ENCODE data around the gene PLA2G1B.

Gene PLA2G1B

GRCh38 chr12:120327593-120327992 is at the start of gene PLA2G1B:
TSS of gene PLA2G1B (minus strand) at chr12:120327779. CDS start at chr12:120327753, 26 bp downstream.
- no peak for DNase-seq

DNA sequence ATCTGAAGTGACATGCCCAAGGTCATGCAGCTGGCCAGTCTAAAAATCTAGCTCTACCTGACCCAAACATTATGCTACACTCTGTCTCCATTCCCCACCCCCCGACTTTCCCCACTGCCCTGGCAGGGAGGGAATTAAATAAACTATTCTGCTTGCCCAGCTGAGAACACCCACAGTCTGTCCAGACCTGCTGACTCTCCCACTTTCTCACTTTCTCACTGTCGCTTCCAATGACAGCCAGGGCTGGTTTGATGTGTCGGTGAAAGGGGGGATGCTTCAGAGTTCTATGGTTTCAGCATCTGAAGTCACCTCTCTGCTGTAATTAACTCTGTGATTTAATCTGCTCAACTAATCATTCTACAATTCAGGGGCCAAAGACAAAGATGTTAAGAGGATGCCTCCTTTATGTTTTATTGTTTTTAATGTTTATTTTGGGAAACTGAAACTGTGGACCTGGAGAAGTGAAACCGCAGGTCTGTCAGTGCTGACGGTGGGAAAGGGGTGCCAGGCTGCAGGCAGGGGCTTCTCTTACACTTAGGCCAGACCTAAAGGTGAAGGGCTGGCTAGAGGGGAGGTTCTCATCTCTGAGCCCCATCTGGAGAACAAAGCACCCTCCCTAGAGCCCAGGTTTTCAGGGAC is 49.5 kb upstream of the PLA2G1B start:
- no peak for DNase-seq

GRCh38 chr12:120376416-120376815 is 48.8 kb upstream of the PLA2G1B start:
- no peak for DNase-seq

DNA sequence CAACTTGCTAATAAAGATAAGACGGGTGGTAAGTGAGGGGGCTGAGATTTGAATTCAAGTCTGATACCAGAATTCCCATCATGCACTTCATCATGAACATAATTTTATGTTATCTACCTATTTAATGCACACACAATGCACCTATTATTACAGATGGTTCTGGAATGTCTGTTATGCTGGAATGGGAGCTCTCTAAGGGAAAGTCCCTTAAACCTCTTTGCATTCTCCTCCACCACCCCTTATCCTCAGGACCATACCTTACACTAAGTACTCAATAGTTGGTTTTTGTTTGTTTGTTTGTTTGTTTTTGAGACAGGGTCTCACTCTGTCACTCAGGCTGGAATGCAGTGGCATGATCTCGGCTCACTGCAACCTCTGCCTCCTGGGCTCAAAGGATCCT is 48.4 kb upstream of the PLA2G1B start:
- DNase-seq = no peak

DNA sequence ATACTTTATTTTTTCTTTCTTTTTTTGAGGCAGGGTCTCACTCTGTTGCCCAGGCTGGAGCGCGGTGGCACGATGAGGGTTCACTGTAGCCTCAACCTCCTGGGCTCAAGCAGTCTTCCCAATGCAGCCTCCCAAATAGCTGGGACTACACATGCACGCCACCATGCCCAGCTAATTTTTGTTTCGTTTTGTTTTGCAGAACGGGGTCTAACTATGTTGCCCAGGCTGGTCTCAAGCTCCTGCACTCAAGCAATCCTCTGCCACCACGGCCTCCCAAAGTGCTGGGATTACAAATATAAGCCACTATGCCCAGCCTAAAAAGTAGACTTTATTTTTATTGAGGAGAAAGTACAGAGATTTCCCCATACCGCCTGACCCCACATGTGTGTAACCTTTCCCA is 46.1 kb upstream of the PLA2G1B start:
- no peak for DNase-seq

DNA sequence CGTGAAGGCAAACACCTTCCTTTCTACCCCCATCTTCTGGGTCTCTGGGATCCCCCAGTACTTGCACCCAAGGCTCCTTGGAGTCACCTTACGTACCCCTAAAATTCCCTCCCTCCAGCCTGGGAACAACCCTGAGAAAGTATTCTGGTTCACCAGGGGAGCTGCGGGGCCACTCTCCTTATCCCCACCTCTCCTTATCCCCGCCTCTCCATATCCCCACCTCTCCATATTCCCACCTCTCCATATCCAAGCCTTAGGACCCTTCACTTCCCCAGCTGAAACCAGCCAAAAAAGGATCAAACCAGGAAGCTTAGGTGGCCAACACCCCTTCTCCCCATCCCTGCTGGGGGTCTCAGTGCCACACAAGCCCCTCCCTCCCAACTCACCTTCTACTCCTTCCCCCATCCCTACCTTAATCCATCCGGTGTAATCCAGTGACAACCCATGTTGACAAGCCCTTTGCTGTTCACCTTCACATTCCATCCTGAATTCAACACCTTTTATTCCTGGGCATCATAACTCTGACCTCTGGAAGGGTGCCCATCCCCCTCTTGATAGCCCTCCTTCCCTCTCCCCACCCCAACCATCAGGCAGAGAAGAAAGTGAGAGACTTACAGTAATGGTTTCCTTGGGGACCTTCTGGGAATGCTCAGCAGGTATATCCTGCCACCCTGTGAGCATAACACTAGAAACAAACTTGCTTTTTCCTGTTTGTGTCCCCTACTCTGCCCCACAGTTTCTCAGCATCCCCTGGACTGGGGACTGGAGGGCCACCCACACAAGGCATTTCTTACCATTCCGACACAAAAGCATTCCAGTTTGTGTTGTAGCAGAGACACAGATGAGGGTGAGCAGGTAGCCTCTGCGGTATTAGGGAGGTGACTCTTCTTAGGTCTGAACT is 43.0 kb upstream of the PLA2G1B start:
- DNase-seq = no peak

- no peak for DNase-seq
Observed at GRCh38 chr12:120369603-120370342, 42.2 kb upstream of the PLA2G1B start.

- DNase-seq = no peak
Observed at GRCh38 chr12:120368789-120369602, 41.4 kb upstream of the PLA2G1B start, which contains the start of gene MSI1. TSS of gene MSI1 (minus strand) at chr12:120369164. CDS start at chr12:120369091, 73 bp downstream.

DNA sequence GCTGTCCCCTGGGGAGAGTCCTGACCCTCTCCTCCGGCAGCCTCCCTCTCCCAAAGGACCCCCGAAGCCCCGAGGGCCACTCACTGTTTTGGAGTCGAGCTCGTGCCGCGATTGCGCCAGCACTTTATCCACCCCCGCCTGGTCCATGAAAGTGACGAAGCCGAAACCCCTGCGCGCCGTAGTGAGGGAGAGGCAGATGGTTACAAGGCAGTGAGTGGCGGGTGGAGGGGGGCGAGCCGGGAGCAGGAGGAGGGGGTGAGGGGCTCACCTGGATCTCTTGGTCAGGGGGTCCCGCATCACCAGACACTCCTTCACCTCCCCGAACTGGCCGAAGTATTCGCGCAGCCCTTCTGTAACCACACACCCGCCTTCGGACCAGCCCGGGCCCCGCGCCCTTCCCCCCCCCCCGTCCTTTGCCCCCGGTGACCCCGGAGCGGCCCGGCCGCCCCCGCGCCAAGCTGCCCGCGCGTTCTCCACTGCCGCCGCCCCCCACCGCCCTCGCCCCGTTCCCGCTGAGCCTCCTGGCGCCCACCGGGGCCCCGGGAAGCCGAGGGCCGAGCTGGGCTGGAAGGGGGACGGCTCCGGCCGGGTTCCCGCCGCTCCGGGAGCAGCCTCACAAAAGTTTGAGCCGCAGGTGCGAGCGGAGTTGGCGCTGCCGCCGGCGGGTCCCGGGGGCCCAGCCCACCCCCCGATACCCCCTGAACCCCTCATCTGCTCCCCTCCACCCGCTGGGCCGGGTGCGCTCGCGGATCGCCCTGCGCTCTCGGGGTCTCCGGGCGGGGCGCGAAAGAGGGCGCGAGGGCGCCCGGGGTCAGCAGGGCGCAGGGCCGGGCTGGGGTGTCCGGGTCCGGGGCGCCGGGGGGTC is 40.6 kb upstream of the PLA2G1B start:
- no peak for DNase-seq

DNA sequence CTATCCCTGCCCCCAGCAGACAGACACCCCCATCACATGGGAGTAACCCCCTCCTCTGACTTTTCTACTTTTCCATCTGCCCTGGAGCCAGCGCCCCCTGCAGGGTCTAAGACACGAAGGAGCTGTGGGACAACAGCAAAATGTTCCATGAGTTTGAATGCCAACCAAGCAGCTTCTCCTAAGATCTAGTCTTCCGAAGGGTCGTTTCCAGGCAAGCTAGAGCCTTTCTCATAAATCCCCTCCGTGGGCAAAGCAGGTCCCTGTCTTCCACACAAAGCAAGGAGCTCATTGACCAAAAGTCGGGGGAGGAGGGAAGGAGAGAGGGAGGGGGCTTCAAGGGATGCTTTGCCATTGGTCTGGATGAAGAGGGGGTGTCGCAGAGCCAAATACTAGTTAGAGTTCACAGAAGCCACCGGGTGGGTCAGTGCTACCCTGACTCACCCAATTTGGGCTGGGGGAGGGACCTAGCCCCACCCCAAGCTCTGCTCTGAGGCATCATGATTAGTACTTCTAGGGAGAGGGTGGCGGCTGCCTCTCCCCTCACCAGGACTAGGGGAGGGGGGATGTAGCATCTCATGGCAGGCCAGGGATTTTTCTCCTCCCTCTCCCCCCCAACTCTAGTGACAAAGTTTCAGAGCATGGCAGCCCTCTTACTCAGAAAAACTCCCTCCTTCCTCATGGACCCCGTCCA is 39.8 kb upstream of the PLA2G1B start:
- no peak for DNase-seq

DNA sequence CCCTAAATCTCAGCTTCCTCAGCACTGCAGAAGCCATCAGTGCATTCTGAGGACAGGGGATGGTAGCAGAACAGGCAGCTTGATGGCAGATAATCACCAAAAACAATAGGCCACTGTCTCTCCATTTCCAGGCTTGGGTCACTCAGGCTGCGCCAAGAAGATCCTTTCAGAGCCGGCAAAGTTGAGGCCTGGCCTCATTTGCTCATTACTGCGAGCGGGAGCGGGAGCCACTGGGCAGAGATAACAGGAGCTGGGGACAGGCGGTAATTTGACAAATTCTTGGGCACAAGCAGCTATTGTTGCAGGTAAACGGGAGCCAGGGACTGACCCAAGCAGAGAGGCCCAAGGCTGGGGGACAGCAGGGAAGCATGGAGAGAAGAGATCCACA is 39.3 kb upstream of the PLA2G1B start:
- no peak for DNase-seq

GRCh38 chr12:120366341-120366705 is 38.7 kb upstream of the PLA2G1B start:
- no peak for DNase-seq

DNA sequence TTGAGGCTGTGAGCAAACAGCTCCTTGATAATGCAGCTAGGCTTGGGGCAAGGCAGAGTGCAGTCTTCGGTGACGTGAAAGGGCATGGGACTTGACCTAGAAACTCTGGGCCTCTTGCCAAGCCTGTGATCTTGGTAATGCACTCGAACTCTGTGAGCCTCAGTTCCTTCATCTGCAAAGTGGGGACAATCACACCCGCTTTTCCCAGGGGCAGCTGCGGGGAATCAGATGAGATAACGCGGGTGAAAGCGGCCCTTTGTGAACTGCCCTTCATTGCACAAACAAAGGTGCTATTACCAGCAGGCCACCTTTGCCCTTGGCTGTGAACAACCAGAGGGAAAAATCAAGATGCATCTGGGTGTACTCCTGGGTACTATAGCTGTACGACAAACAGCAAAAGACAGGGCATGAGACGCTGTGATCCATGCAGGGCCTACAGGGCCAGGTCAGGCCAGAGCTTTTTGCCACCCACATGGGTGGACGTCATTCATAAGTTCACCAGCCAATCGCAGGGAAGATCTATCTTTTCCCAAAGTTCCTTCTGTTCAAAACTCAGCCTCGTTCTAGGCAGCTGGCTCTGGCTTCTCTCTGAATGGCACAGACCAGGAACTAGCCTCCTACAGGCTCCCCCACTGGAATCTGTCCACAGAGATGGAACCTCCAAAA is 38.2 kb upstream of the PLA2G1B start:
- no peak for DNase-seq

GRCh38 chr12:120364487-120364886 is 36.9 kb upstream of the PLA2G1B start:
- no peak for DNase-seq

GRCh38 chr12:120363274-120363855 is 35.8 kb upstream of the PLA2G1B start:
- DNase-seq = no peak

DNA sequence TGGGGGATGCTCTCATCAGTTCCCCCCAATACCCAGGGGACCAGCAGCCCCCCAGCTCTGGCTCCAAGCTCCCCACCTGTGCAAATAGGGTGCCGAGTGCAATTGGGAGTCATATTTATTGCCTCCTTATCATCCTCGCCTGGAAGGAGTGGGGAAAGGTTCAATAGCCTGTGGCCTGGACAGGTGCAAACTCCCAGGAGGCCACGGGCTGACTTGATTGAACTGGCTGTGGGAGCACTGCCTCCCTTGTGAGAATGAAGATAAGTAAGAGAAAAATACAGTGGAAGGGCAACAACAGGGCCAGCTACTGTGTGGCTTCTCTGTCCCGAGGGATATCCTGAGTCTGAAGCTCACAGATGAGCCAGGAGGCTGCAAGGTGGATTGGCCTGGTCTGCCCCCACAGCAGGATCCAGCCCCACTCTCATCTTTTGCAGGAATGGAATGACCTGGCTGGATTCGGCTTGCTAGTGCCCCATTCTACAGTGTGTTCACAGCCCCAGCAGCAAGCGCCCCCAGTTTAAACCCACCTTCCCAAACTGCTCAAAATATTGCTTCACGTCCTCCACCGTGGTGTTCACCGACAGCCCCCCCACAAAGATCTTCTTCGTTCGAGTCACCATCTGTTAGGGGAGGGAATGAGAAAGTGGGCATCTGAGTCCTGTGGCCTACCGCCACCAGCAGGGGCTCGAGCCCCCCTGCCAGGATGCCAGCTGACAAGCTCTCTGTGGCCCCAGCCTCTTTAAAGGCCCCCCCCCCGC is 35.1 kb upstream of the PLA2G1B start:
- DNase-seq = no peak

DNA sequence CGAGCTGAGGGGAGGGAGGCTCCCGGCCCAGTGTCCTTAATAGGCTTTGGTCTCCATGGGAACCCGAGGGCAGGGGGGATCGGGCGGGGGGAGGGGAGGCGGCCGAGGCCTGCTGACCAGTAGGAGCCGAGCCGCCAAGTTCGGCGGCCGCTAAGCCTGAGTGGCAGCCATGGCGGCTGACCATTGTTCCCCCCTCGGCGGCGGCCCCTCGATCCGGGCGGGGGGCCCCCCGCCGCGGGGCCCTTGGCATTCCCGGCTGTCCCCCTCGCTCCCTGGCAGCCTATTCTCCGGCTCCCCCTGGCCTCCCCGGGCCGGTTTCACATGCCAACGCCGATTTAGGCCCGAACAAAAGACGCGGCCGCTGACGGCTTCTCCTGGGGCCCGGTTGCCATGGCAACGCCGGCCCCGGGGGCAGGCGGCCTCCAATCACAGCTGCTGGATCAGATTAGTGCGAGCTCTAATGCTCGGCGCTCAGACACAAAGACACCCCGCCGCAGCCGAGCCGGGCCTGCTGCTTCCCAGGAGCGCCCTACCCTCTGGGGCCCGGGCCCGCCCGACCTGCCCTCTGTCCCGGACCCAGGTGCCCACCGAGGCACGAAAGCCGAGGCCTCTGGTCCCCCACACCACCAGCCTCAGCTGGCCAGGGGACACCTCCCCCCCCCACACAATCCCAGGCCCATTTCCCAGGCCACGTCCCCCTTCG is 34.1 kb upstream of the PLA2G1B start:
- DNase-seq = no peak

- no peak for DNase-seq
Observed at GRCh38 chr12:120359128-120359527, 31.5 kb upstream of the PLA2G1B start.
